Stomach (tissue), 4 donors: ENCODE measurements around the gene QRSL1.

Experiments
- EP300 ChIP-seq: sonication (generic); formaldehyde crosslinking; IDR thresholded peaks from one replicate; pipeline ENCODE4 v1.6.1; 2017; ENCODE audit warnings: antibody characterized with exemption
- POLR2A ChIP-seq, 4 donors: fragments of 450-650 bp; IDR thresholded peaks; one replicate each; pipeline ENCODE4 v1.6.1; 2016; ENCODE audit warnings: antibody characterized with exemption in 4 of 4, control low read depth in 2 of 4, mild to moderate bottlenecking in 1 of 4, moderate library complexity in 1 of 4

DNA sequence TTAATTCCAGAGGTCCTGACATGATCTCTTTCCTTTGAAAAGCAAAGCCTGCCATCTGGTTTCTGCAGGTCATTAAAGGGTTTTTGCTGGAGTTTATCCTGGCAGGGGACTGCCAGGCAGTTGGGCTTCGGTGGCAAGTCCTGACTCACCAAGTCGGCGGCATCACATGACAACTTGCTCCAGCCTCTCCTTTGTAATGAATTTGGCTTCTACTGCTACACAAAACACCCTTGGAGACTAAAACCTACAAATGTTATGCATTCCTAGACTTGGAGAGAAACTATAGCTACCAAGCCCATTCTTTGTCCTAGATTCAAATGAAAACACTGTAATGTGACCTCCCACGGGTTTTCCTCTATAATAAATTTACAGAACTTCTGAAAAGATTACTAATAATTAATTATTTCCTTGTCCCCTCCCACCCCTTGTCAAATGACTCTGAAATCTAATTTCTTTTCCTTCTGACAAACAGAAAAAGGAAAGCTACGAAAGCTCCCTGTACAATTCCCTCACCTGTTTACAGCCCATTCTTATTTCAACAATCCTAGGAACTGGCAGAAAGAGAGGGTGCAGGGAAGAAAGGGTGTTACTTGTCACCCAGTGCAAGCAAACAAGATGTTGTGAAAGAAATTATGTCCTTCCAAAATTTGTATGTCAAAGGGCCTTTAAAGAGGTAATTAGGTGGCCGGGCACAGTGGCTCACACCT lies 62.9 kb downstream of the QRSL1 start:
- TF ChIP-seq EP300 (no peak), POLR2A (IDR thresholded peaks at IDR 0.05) (no peak)
